Natural killer cell (primary cell): Measurements from ENCODE around the gene TUBA3D. TPM values are rescaled to one million over a fixed set of nuclear protein-coding genes. Genes with fewer than 3 reads are reported as not detected.
"Not testable (repeated sequence)": the region's sequence is repeated elsewhere in the genome, so short reads cannot be mapped to it uniquely, and the experiment has no call there.

ENCODE experiments used
- ATAC-seq, 3 donors: fragments of 150-1000 bp in 2 of 3; fragments of 200-7000 bp in 1 of 3; cut with Tn5 transposase; 1 replicate in 1 of 3; 2 replicates in 2 of 3; pipeline ENCODE4 v1.10.0; 2021; ENCODE audit warnings: mild to moderate bottlenecking in 2 of 3, moderate library complexity in 2 of 3
- DNase-seq, 2 donors: peaks; one replicate each; pipeline versions ENCODE4 v3.0.0 to v3.0.0-alpha.2; 2013 to 2021; ENCODE audit warnings: mixed read lengths in 1 of 2
- H3K27ac ChIP-seq: one replicate; pipeline ENCODE4 v1.5.1; 2013; ENCODE audit warnings: mild to moderate bottlenecking, low read length
- H3K27me3 ChIP-seq: one replicate; pipeline ENCODE4 v1.6.1; 2013; ENCODE audit warnings: low read length; ENCODE audit not compliant: control insufficient read depth, insufficient read depth
- H3K36me3 ChIP-seq: one replicate; pipeline ENCODE4 v1.6.1; 2013; ENCODE audit warnings: low read length; ENCODE audit not compliant: control insufficient read depth, insufficient read depth
- H3K4me1 ChIP-seq: one replicate; pipeline ENCODE4 v1.6.1; 2013; ENCODE audit warnings: low read length; ENCODE audit not compliant: control insufficient read depth, insufficient read depth
- H3K4me3 ChIP-seq: one replicate; pipeline ENCODE4 v1.5.1; 2013; ENCODE audit warnings: low read length
- H3K9me3 ChIP-seq: one replicate; pipeline ENCODE4 v1.6.1; 2013; ENCODE audit warnings: low read length; ENCODE audit not compliant: control insufficient read depth, insufficient read depth
- H3K27ac Mint-ChIP-seq, 2 donors: one replicate each; pipeline ENCODE4 v1.8.0; 2022; ENCODE audit warnings: mild to moderate bottlenecking in 2 of 2, mixed read lengths in 2 of 2, moderate library complexity in 1 of 2
- H3K27me3 Mint-ChIP-seq, 2 donors: one replicate each; pipeline ENCODE4 v1.8.0; 2022; ENCODE audit warnings: low read depth in 2 of 2, mixed read lengths in 2 of 2
- H3K36me3 Mint-ChIP-seq: one replicate; pipeline ENCODE4 v1.8.0; 2022; ENCODE audit warnings: mixed read lengths
- H3K4me1 Mint-ChIP-seq, 2 donors: one replicate each; pipeline ENCODE4 v1.8.0; 2022; ENCODE audit warnings: mixed read lengths in 2 of 2
- H3K4me3 Mint-ChIP-seq: one replicate; pipeline ENCODE4 v1.8.0; 2022; ENCODE audit warnings: mild to moderate bottlenecking, moderate library complexity, mixed read lengths
- H3K9me3 Mint-ChIP-seq, 2 donors: one replicate each; pipeline ENCODE4 v1.8.0; 2022; ENCODE audit warnings: mixed read lengths in 2 of 2
- CTCF ChIP-seq: fragments of 200-600 bp; IDR thresholded peaks from one replicate; pipeline ENCODE4 v1.8.0; 2022; ENCODE audit warnings: antibody characterized with exemption
- WGBS: methylation state at CpG from one replicate; pipeline ENCODE4 v1.1.7; 2013; ENCODE audit warnings: missing lambda C conversion rate; ENCODE audit not compliant: insufficient coverage; 5-methylcytosine and 5-hydroxymethylcytosine counted together
- intact Hi-C: fragments of 100-400 bp; cut with micrococcal nuclease; formaldehyde crosslinking; loops from one replicate; pipeline ENCODE4 v1.14.2; 2022
- total RNA-seq, 4 donors: library from RNA; stranded (reverse); fragments of 120-200 nt in 1 of 4; gene quantifications; one replicate each; pipeline versions ENCODE4 v1.2.3 to v1.2.4, GENCODE V29; 2013 to 2022

The TUBA3D gene
- total RNA-seq, 3 donors from 2014 or later (not counting 1 experiment from before 2014, with no cell fraction given) = not detected

GRCh38 chr2:131521961-131522781 is 46.3 kb downstream of the TUBA3D start:
- H3K27ac Mint-ChIP-seq = peak overlapping the region in 1 of 2 donors; percentile 26
- H3K4me3 Mint-ChIP-seq = no peak overlapping the region
- ATAC-seq (no peak), DNase-seq (no peak)
- WGBS = 93% methylated on average over 19 of the region's 20 CpGs
- no peaks in the 10 kb centered on the region for H3K27me3 ChIP-seq
- no peak for TF ChIP-seq CTCF
- H3K9me3 ChIP-seq = no peaks in the 10 kb centered on the region
- H3K4me3 ChIP-seq = no peak overlapping the region
- intact Hi-C loops = no loop called here
- H3K4me1 Mint-ChIP-seq = no peaks in the 10 kb centered on the region
- H3K27me3 Mint-ChIP-seq = no peaks in the 10 kb centered on the region
- no peaks in the 10 kb centered on the region for H3K36me3 Mint-ChIP-seq
- H3K4me1 ChIP-seq = peaks cover 2% of the 10 kb centered on the region
- H3K9me3 Mint-ChIP-seq = no peaks in the 10 kb centered on the region
- peaks cover 17% of the 10 kb centered on the region for H3K36me3 ChIP-seq
- no peak overlapping the region for H3K27ac ChIP-seq

- H3K9me3 Mint-ChIP-seq, intact Hi-C loops, H3K36me3 Mint-ChIP-seq: not testable (repeated sequence)
These were observed 49.3 kb downstream of the TUBA3D start for GRCh38 chr2:131525256-131525655.

GRCh38 chr2:131527131-131528001 is 51.4 kb downstream of the TUBA3D start, which contains the start of gene CCDC74A:
CCDC74A (plus strand) TSS chr2:131527888; CDS start chr2:131527971, 83 bp downstream.
- not testable (repeated sequence) for H3K27ac ChIP-seq, H3K27me3 Mint-ChIP-seq, H3K27me3 ChIP-seq, H3K9me3 ChIP-seq, H3K36me3 Mint-ChIP-seq, H3K36me3 ChIP-seq, H3K9me3 Mint-ChIP-seq
- H3K27ac Mint-ChIP-seq = peak within 1 kb of the TSS; percentile 62 to 91
- peak within 1 kb of the TSS; percentile 22 for H3K4me3 ChIP-seq
- intact Hi-C loops = loop anchor here (2.0 kb wide), 1 partner anchor 35 kb away; the partner anchor contains the start of gene MZT2A
- ATAC-seq = peak; percentile 84 to 91 (median 86)
- DNase-seq = peak; percentile 78 to 85
- H3K4me1 ChIP-seq = peaks cover 27% of the 10 kb centered on the region
- 38% methylated on average over 38 of the region's 47 CpGs for WGBS
- peaks cover 7 to 18% of the 10 kb centered on the region in 2 donors for H3K4me1 Mint-ChIP-seq
- H3K4me3 Mint-ChIP-seq = peak within 1 kb of the TSS; percentile 91

More at GRCh38 chr2:131525256-131525655, 49.3 kb downstream of the TUBA3D start:
- not testable (repeated sequence) for H3K9me3 ChIP-seq, H3K27me3 ChIP-seq, H3K27me3 Mint-ChIP-seq, H3K27ac ChIP-seq, DNase-seq, H3K4me3 ChIP-seq, H3K4me3 Mint-ChIP-seq, H3K27ac Mint-ChIP-seq, ATAC-seq, H3K36me3 ChIP-seq
- peaks cover 7 to 18% of the 10 kb centered on the region in 2 donors for H3K4me1 Mint-ChIP-seq
- 86% methylated on average over 2 of the region's 2 CpGs for WGBS
- H3K4me1 ChIP-seq = peaks cover 27% of the 10 kb centered on the region

GRCh38 chr2:131528981-131529863 is 53.3 kb downstream of the TUBA3D start:
- peaks cover 27% of the 10 kb centered on the region for H3K4me1 ChIP-seq
- peaks cover 7 to 18% of the 10 kb centered on the region in 2 donors for H3K4me1 Mint-ChIP-seq
- H3K27me3 ChIP-seq, H3K36me3 Mint-ChIP-seq, H3K27me3 Mint-ChIP-seq, H3K27ac ChIP-seq, H3K4me3 ChIP-seq, H3K9me3 Mint-ChIP-seq, intact Hi-C loops, H3K36me3 ChIP-seq, H3K9me3 ChIP-seq: not testable (repeated sequence)
- WGBS = 62% methylated on average over 24 of the region's 26 CpGs
- H3K27ac Mint-ChIP-seq = peak overlapping the region; percentile 62 to 91
- peak overlapping the region; percentile 66 for H3K4me3 Mint-ChIP-seq
- peak; percentile 60 to 70 (median 66) for ATAC-seq
- peak; percentile 29 to 31 for DNase-seq

- intact Hi-C loops, H3K4me3 Mint-ChIP-seq: not testable (repeated sequence)
These were observed 54.0 kb downstream of the TUBA3D start for GRCh38 chr2:131529864-131530445.

GRCh38 chr2:131530626-131531344 is 54.9 kb downstream of the TUBA3D start:
- 80% methylated on average over 17 of the region's 22 CpGs for WGBS
- DNase-seq, H3K36me3 ChIP-seq, H3K4me3 Mint-ChIP-seq, H3K4me3 ChIP-seq, H3K9me3 Mint-ChIP-seq, H3K27ac Mint-ChIP-seq, H3K27ac ChIP-seq, H3K36me3 Mint-ChIP-seq, ATAC-seq, H3K27me3 Mint-ChIP-seq, H3K27me3 ChIP-seq, intact Hi-C loops, H3K9me3 ChIP-seq: not testable (repeated sequence)
- peaks cover 27% of the 10 kb centered on the region for H3K4me1 ChIP-seq
- H3K4me1 Mint-ChIP-seq = peaks cover 7 to 18% of the 10 kb centered on the region in 2 donors

More at GRCh38 chr2:131529864-131530445, 54.0 kb downstream of the TUBA3D start:
- not testable (repeated sequence) for DNase-seq, H3K9me3 ChIP-seq, ATAC-seq, H3K27ac ChIP-seq, H3K9me3 Mint-ChIP-seq, H3K4me3 ChIP-seq, H3K36me3 Mint-ChIP-seq, H3K27me3 ChIP-seq, H3K27me3 Mint-ChIP-seq, H3K36me3 ChIP-seq
- Mint-ChIP-seq H3K27ac (peak overlapping the region in 1 of 2 donors; percentile 91), H3K4me1 (peaks cover 7 to 18% of the 10 kb centered on the region in 2 donors)
- WGBS = 100% methylated on average over 3 of the region's 5 CpGs
- peaks cover 27% of the 10 kb centered on the region for H3K4me1 ChIP-seq
